Measurements from ENCODE around the gene PRSS56.

DNA sequence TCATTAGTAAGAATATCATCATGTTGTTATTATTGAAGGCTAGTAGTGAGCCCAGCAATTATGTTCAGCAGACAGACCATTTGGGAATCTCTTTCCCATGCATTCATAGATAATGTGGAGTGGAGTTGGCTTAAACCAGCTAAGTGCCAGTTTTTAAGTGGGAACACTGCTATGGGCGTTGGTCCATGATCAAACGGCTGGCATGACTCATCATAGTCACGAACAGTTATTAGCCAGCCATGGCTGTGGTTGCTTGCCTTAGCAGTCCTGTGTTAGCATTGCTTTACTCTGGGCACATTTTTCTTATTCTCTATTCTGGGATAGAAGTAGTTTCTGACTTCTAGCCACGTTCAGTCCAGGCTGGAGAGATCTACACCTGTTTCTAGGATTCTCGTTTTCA is 48.0 kb downstream of the PRSS56 start:
- TF ChIP-seq, protein P1, sequence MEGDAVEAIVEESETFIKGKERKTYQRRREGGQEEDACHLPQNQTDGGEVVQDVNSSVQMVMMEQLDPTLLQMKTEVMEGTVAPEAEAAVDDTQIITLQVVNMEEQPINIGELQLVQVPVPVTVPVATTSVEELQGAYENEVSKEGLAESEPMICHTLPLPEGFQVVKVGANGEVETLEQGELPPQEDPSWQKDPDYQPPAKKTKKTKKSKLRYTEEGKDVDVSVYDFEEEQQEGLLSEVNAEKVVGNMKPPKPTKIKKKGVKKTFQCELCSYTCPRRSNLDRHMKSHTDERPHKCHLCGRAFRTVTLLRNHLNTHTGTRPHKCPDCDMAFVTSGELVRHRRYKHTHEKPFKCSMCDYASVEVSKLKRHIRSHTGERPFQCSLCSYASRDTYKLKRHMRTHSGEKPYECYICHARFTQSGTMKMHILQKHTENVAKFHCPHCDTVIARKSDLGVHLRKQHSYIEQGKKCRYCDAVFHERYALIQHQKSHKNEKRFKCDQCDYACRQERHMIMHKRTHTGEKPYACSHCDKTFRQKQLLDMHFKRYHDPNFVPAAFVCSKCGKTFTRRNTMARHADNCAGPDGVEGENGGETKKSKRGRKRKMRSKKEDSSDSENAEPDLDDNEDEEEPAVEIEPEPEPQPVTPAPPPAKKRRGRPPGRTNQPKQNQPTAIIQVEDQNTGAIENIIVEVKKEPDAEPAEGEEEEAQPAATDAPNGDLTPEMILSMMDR (IDR thresholded peaks at IDR 0.05): no peak
- TF ChIP-seq EP300 (IDR thresholded peaks at IDR 0.05): no peak
- no peak for TF ChIP-seq POLR2A (IDR thresholded peaks at IDR 0.05)

Data from ovary (tissue), 3 donors.